Measurements from ENCODE around the gene EPB41L4B.
"Not testable (repeated sequence)": the region's sequence is repeated elsewhere in the genome, so short reads cannot be mapped to it uniquely, and the experiment has no call there.

EPB41L4B gene

DNA sequence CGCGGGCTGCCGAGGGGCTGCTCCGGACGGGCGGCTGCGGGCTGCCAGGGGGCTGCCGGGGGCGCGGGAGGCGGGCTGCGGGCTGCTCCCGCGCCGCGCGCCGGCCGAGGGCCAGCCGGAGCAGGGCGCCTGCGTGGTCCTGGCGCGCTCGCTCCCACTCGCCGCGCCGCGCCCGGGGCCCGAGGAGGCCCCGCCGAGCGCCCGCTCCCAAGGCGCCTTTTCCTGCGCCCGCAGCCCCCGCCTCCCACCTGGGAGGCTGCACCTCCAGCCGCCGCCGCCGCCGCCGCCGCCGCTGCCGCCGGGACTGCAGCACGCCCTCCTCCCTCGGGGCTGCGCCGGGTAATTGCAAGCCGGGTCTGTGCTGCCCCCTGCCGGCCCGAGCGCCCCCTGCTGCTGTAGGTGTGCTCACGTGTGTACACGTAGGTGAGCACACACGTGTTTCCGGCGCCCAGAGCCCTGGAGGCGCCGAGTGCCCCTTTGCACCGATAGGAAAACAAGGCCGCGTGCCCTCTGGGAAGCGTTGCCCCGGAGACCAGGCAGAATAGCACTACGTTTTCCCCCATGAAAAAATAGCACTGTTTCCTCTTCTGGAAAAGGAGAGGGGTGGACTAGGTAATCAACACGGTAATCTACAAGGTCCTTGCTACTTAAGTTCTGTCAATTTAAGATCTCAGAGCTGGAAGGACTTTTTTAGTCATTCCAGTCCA is at the start of gene EPB41L4B:
Gene EPB41L4B, minus strand, starts transcription at position 318 of the 707 bp plus-strand sequence. CDS start 613 bp downstream, outside the sequence.
- DNase-seq (ENCODE audit: low read depth in 4 of 4, low spot score in 1 of 4), result peak; percentile 75 to 90 (median 88)

DNA sequence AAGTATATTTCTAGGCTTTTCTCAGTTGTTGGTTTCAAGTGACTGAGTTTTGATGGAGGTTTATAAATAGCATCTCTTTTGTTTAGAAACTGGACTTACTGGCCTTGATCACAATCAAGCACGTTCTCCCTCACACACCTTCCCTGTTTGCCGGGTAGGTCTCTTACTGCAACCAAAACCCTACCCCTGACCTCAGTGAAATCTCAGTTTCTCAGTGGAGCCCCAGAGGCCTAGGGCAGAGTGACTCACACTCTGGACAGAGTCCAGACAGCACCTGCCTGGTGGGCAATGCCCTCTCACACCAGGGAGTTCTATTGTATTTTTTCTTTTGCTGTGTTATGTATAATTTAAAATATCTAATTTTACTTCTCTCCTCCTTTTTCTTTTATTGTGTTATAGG is 48.4 kb upstream of the EPB41L4B start:
- no peak for DNase-seq (ENCODE audit: low read depth in 4 of 4, low spot score in 1 of 4)

DNA sequence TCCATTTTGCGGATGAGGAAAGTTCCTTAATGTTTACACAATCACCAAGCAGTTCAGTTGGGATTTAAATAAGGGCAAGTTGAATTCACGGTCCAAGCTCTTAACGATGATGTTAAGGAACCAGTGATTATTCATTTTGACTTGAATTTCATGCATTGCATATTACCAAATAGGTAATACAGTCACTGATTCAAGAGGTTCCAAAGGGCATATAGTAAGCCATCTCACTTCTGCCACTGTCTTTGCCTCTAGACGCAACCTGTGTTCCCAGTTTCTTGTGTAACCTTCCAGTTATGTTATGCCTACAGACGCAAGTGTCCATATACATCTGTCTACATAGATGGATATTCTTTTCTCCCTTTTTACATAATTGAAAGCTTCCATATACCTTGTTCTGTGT is 39.9 kb upstream of the EPB41L4B start:
- DNase-seq (ENCODE audit: low read depth in 4 of 4, low spot score in 1 of 4), result no peak

DNA sequence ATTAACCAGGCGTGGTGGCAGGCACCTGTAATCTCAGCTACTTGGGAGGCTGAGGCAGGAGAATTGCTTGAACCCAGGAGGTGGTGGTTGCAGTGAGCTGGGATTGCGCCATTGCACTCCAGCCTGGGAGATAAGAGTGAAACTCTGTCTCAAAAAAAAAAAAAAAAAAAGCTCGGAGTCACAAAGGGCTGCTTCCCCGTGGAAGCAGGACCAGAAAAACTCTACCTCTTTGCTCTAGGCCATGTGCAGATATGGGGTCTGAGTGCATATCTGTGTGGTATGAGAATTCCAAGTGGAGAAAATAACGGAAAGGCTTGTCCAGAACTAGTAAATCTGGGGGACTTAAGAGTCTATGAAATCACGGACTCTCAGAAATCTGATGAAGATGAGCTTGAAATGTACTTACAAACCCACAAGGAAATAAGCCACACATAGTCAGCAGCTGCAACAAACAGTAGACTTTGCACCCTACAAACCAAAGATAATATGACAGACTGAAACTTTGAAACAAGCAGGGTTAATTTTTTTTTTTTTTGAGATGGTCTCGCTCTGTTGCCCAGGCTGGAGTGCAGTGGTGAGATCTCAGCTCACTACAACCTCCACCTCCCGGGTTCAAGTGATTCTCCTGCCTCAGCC is 38.2 kb upstream of the EPB41L4B start:
- not testable (repeated sequence) for DNase-seq (ENCODE audit: low read depth in 4 of 4, low spot score in 1 of 4)

DNA sequence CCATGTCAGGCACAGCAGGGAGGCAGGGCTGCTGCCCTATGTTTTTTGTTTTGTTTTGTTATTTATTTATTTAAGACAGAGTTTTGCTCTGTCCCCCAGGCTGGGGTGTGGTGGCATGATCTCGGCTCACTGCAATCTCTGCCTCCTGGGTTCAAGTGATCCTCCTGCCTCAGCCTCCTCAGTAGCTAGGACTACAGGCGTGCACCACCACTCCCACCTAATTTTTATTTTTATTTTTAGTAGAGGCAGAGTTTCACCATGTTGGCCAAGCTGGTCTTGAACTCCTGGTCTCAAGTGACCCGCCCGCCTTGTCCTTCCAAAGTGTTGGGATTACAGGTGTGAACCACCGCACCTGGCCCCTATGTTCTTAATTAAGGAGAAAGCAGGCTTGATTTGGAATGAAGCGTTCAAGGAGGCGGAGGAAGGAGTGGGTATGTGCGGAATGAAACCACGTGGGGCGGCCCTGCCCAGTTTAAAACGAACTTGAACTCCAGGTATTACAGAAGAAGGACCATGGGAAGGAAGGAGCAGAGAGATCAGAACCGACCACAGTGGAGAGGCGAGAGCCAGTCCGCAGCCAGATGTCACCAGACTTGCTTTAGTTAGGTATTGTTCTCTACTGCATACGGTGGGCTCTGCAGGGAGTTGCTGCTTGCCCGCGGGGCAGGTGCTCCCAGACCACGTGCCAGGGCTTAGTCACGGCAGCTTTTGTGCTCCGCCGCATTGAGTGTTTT is 34.9 kb upstream of the EPB41L4B start:
- no peak for DNase-seq (ENCODE audit: low read depth in 4 of 4, low spot score in 1 of 4)

DNA sequence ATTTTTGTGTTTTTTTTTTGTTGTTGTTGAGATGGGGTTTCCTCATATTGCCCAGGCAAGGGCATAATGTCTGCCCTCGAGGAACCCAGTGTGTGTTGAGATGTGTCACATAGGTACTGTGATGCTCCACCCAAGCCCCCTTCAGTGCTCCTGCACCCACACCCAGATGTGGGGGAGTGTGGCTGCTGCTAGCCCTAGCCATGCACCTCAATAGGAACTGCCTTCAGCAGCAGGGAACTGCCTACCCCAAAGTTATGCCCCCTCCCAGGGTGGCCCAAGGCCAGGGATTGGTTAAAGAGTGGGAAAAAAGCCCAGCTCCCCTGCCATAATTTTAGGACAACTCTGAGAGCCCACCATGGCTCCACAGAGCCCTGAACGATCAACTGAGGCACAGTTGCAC is 33.3 kb upstream of the EPB41L4B start:
- DNase-seq (ENCODE audit: low read depth in 4 of 4, low spot score in 1 of 4), result no peak

DNA sequence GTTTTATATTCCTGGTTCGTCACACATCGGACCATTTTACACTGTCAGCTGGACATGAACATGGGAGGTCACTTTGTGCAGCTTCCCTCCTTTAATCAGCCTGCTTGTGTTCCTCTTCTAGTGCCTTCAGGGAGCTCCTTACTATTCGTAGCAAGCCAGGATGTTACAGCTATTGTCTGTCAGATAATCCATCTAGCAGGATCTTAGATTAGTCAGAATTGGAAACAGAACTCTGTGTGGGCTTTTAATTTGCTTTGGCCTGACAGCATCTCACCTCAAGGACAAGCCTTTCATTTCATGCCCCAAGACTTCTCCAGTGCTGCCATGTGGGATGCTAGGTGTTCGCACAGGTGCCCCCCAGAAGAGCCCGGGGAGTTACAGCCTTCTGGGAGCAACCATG is 30.2 kb upstream of the EPB41L4B start:
- DNase-seq (ENCODE audit: low read depth in 4 of 4, low spot score in 1 of 4), result no peak

DNA sequence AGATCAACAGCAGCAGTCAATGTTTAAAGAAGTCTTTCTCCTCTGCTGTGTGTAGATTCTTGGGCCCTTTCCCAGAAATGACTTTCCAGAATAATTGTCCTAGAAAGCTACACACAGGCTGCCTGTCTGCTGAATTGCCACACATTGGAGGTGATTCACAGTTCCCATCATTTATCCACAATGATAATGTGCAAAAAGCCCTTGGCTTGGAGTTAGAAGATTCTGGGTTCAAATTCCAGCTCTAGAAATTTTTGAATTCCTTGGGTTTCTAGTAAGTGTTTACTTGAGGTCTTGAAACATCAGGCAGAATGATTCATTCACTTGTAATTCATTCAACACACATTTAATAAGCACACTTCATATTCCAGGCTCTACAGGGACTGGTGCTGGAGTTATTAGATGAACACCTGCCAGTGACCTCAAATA is 28.6 kb upstream of the EPB41L4B start:
- DNase-seq (ENCODE audit: low read depth in 4 of 4, low spot score in 1 of 4), result no peak

DNA sequence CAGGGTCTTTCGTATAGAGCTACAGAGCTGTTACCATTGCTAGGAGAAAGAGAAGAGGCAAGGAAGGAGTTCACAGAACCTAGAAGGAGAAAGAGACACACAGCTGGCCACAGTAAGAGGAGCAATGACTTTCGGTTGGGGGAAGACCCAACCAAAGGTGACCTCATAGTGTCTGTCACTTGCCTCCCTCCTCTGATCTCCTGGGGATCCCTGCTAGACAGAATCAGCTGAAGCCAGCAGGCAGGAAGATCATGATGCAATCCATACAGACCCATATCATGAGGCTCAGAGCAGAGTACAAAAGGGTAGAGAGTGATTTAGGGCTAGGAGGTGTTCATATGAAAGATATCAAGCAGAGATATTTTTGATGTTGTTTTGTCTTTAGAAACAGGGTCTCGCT is 26.0 kb upstream of the EPB41L4B start:
- no peak for DNase-seq (ENCODE audit: low read depth in 4 of 4, low spot score in 1 of 4)

DNA sequence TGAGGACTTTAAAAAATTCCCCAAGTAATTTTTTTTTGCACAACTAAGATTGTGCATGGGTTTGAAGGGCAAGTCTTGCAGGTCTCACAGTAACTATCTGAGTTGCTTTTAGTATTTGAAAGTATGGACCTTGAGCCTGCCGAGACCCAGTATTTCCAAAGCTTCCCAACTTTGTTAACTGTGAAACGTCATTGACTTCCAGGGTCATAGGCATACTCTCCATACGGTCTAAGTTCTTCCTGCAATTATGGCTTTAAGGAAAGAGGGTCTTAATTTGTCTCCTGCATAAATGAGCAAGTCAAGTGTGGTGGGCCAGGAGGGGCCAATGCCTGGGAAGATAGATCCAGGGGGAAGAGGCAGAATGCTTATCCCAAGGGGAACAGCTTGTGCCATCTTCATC is 24.0 kb upstream of the EPB41L4B start:
- DNase-seq (ENCODE audit: low read depth in 4 of 4, low spot score in 1 of 4), result no peak

DNA sequence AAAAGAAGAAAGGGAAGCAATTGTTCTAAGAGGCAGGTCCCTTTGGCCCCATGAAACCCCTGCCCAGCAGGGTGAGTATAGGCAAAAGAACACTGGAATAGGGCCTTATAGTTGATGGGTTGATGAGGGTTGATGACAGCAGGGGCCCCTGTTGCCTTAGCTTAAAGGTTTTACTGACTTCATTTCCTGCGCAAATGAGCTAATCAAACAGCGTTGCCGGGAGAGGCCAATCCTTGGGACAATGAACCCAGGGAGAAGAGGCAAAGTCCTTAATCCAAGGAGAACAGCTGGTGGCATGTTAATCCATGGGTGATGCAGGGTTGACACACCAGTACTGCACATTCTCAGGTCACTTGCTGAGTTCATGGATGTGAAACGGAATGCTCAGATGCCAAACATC is 22.0 kb upstream of the EPB41L4B start:
- DNase-seq (ENCODE audit: low read depth in 4 of 4, low spot score in 1 of 4), result no peak

DNA sequence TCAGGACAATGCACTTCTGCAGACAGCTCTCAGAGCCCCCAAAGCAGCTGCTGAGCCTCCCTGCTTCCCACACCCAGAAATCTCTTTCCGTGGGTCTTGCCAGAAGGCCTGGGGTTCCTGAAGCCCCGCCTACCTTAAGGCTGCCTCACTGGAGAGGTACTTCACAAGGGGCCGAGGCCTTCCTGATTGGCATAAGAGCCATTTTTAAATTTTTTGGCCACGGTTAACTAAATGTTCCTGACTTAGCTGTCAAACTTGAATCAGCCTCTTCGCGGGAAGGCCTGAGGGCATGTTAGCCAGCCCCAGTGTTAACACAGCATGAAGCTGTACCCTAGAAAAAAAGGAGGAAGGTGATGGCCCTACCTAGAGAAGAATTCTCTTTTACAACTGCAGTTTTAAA is 20.7 kb upstream of the EPB41L4B start:
- DNase-seq (ENCODE audit: low read depth in 4 of 4, low spot score in 1 of 4), result no peak

DNA sequence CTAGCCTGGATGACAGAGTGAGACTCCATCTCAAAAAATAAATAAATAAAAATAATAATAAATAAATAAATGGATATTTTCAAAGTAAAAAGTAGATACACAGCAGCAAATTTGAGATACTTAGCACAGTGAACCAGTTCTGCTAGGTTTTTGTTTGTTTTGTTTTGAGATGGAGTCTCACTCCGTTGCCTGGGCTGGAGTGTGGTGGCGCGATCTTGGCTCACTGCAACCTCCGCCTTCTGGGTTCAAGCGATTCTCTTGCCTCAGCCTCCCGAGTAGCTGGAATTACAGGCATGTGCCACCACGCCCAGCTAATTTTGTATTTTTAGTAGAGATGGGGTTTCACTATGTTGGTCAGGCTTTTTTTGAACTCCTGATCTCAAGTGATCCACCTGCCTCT is 20.1 kb upstream of the EPB41L4B start:
- not testable (repeated sequence) for DNase-seq (ENCODE audit: low read depth in 4 of 4, low spot score in 1 of 4)

DNA sequence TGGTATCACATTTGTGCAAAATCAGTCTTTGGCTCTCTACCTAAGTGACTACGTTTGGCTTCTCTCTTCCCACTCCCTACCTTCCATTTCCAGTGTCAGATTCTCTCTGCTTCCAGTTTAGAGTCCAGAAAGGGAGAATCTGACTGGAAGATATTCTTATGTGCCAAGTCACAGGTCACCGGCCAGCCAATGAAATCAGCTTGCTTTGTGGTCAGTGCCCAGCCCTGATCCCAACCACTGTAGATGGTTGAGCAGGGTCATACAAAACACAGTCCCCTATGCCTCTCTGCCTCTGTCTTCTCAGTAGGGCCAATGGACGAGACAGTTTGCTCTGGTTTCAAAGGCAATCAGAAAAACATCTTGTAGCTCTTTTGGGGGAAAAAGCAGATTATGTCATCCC is 15.6 kb upstream of the EPB41L4B start:
- no peak for DNase-seq (ENCODE audit: low read depth in 4 of 4, low spot score in 1 of 4)

DNA sequence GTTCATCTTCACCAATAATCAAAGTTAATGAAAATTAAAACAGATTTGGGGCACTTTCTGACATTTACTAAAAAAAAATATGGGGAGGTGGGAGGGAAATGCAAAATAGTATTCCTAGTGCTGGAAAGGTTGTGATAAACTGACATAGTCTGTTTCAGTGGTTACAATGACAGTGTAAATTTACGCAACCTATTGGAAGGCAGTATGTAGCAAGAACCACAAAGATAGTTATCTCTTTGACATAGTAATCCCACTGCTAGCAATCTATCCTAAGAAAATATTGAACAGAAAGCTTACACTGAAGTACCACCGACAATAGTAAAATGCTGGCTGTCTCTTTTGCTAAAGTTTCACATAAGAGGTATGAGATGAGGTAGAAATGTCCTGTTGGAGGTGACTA is 15.1 kb upstream of the EPB41L4B start:
- no peak for DNase-seq (ENCODE audit: low read depth in 4 of 4, low spot score in 1 of 4)

DNA sequence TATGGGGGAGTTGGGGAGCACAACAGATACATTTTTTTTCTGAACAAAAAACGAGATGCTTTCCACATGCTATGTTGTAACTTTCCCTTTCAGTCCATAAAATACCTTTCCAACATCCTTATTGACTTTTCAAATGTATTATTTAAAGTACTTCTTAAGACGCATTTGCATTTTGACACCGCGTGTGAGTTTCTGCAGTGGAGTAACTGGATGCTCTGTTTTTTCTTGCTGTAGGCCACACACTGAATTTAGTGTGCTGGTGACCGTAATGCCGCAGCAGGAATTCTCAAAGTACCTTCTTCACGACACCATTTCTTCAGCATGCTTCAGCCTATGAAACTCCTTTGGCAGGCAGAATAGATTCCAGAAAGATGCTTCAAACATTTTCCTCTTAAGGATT is 14.3 kb upstream of the EPB41L4B start:
- DNase-seq (ENCODE audit: low read depth in 4 of 4, low spot score in 1 of 4), result no peak

DNA sequence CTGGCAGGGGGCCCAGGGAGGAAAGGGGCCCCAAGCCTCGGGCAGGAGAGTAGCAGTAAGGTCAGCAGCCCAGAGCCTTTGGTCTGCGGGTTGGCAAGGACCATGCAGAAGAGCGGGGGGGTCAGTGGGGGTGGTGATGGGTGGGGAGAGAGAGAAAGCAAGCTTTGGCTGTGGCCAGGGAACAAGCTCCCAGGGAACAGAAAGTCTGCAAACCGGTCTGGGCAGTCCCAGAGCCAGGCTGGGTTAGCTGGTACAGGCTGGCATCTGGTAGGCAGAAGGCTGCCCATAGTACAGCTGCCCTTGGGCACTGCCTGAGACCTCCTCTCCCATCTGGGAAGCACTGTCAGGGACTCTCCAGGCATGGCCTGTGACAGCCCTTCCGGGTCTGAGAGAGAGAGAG is 10.5 kb upstream of the EPB41L4B start:
- no peak for DNase-seq (ENCODE audit: low read depth in 4 of 4, low spot score in 1 of 4)

DNA sequence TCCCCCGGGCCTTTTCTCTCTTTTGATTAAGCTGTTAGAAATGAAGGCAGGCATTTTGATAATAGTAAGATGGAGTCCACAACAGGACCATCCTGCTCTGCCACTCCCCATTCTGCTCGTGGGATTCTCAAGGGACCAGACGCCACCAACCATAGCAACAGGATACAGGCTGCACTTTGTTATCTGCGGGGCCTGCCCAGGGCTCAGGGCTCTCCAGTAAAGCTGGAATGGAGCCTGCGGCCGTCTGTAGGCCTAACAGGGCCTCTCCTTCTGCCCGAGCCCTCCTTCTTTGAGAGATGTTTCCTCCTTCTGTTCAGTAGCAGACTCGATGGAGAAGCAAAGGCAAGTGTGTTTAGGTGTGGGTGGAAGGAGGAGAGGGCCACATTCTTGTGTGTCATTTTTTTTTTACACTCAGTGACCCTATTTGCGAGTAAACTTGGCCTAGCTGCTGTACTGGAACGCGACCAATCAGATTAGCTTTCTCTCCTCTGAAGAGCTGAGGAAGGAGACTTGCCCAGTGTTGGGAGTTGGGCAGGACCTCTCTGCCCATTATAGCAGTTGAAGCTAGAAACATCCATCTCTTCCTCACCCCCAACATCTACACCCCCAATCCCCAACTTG is 8.9 kb upstream of the EPB41L4B start:
- DNase-seq (ENCODE audit: low read depth in 4 of 4, low spot score in 1 of 4), result no peak

DNA sequence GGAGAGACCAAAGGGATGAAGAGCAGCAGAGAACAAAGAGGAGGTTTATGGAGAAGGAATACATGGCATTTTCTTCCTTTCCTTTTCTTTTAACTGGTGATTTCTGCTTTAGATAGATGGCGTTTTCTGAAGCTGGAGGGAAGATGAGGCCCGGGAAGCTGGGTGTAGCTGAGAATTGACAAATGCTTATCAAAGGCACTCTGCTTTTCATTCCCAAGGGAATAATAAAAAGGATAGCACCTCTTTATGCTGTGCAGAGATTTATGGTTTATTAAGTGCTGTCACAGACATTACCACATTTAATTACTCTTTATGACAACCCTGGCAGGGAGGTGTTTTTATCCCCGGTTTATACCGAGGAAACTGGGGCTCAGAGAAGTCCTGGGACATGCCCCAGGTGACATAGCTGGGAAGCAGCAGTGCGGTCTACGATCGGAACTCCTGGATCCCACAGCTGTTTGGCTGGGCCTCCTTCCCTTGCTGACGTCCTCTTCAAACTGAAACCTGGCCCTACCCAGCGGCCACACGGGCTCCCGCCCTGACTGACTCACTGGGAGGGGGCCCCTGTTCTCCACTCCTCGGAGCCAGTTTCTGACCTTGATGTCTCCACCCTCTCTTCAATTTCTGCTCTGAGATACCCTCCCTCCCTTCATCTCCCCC is 8.2 kb upstream of the EPB41L4B start:
- no peak for DNase-seq (ENCODE audit: low read depth in 4 of 4, low spot score in 1 of 4)

DNA sequence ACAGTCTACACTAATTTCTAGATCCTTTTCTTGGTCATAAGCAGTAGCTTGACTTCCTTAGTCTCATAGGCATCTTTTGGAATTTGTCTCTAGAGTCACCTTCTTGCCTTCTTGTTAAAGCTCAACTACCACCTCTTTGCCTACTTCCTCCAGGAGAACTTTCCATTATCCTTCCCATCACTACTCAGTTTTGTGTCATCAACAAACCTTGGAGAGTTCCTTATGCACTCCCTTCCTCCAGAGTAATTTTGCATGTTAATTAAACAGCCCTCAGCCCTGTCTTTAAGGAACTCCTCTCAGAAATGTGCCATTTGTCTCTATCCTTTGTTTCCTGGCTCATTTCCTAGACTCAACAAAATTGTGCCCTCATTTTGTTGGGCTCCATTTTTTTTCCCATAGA is 4.2 kb upstream of the EPB41L4B start:
- DNase-seq (ENCODE audit: low read depth in 4 of 4, low spot score in 1 of 4), result no peak

DNA sequence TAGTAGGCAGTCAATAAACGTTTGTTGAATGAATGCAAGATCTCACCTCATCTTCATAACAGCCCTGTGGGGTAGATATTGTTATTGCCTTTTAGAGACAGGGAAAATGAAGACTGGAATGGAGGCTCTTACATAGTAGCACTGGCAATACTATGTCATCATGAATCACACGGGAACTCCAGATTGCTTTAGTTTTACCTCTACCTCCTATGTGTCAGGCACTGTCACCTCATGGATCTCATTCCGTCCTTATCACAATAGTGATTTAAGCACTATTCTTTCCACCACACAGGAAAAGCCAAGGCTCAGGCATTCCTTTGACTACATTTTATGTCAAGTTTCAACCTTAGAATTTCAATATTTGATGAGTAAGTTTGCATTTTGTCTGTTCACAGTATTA is 2.9 kb upstream of the EPB41L4B start:
- DNase-seq (ENCODE audit: low read depth in 4 of 4, low spot score in 1 of 4), result no peak
